ENCODE measurements around the gene RFX6.

The RFX6 gene

GRCh38 chr6:116895935-116896334, 18.9 kb downstream of the RFX6 start:
- no peak for DNase-seq (ENCODE audit: low read depth in 2 of 2)

- no peak for DNase-seq (ENCODE audit: low read depth in 2 of 2)
Measured at GRCh38 chr6:116902634-116903033, 25.6 kb downstream of the RFX6 start.

GRCh38 chr6:116922853-116923548, 46.0 kb downstream of the RFX6 start:
- DNase-seq (ENCODE audit: low read depth in 2 of 2): no peak

- DNase-seq (ENCODE audit: low read depth in 2 of 2): no peak
Measured at GRCh38 chr6:116924245-116924644, 47.2 kb downstream of the RFX6 start.

GRCh38 chr6:116925088-116925794, 48.2 kb downstream of the RFX6 start:
- DNase-seq (ENCODE audit: low read depth in 2 of 2): no peak

- DNase-seq (ENCODE audit: low read depth in 2 of 2): no peak
Measured at GRCh38 chr6:116928677-116929076, 51.6 kb downstream of the RFX6 start.

GRCh38 chr6:116929825-116930224, 52.8 kb downstream of the RFX6 start:
- no peak for DNase-seq (ENCODE audit: low read depth in 2 of 2)

- DNase-seq (ENCODE audit: low read depth in 2 of 2): no peak
Measured at GRCh38 chr6:116931456-116931855, 54.4 kb downstream of the RFX6 start.

GRCh38 chr6:116932496-116932895, 55.5 kb downstream of the RFX6 start:
- no peak for DNase-seq (ENCODE audit: low read depth in 2 of 2)

- DNase-seq (ENCODE audit: low read depth in 2 of 2): no peak
Measured at GRCh38 chr6:116933485-116933884, 56.4 kb downstream of the RFX6 start.

GRCh38 chr6:116938305-116938704, 61.3 kb downstream of the RFX6 start:
- no peak for DNase-seq (ENCODE audit: low read depth in 2 of 2)

- no peak for DNase-seq (ENCODE audit: low read depth in 2 of 2)
Measured at GRCh38 chr6:116941727-116942126, 64.7 kb downstream of the RFX6 start.

GRCh38 chr6:116945809-116946208, 68.8 kb downstream of the RFX6 start:
- DNase-seq (ENCODE audit: low read depth in 2 of 2): no peak

- no peak for DNase-seq (ENCODE audit: low read depth in 2 of 2)
Measured at GRCh38 chr6:116948533-116949304, 71.7 kb downstream of the RFX6 start.

GRCh38 chr6:116949964-116950363, 72.9 kb downstream of the RFX6 start:
- no peak for DNase-seq (ENCODE audit: low read depth in 2 of 2)

- no peak for DNase-seq (ENCODE audit: low read depth in 2 of 2)
Measured at GRCh38 chr6:116954335-116954734, 77.3 kb downstream of the RFX6 start.

GRCh38 chr6:116954938-116955337, 77.9 kb downstream of the RFX6 start:
- DNase-seq (ENCODE audit: low read depth in 2 of 2): no peak

- no peak for DNase-seq (ENCODE audit: low read depth in 2 of 2)
Measured at GRCh38 chr6:116955773-116956172, 78.7 kb downstream of the RFX6 start.

GRCh38 chr6:116963972-116964371, 86.9 kb downstream of the RFX6 start:
- no peak for DNase-seq (ENCODE audit: low read depth in 2 of 2)

GRCh38 chr6:116966675-116967576, 89.9 kb downstream of the RFX6 start:
- DNase-seq (ENCODE audit: low read depth in 2 of 2): no peak

GRCh38 chr6:116969211-116969863, 92.3 kb downstream of the RFX6 start:
- no peak for DNase-seq (ENCODE audit: low read depth in 2 of 2)

All from activated CD4-positive, alpha-beta T cell treated with anti-CD3 and anti-CD28 coated beads for 24 hours (primary cell).